Endothelial cell of umbilical vein (primary cell): ENCODE results near the gene GREB1. TPM values are rescaled to one million over a fixed set of nuclear protein-coding genes. Genes with fewer than 3 reads are reported as not detected.

Experiments
- BruUV-seq: library from RNA; stranded (reverse); fragments of 400-500 nt; replicated peaks from 2 replicates; lab custom pipeline; 2021; lab: Mats Ljungman, UMichigan
- CTCF ChIA-PET: fragments of 300-600, 350-600 bp; sonication (Branson Sonifier 250); formaldehyde crosslinking; loops from one replicate; lab custom pipeline; 2021; ENCODE audit warnings: antibody characterized with exemption, inconsistent platforms; lab: Charles Lee
- POLR2A ChIA-PET: fragments of 300-600, 350-600 bp; sonication (Branson Sonifier 250); formaldehyde crosslinking; loops from one replicate; lab custom pipeline; 2021; ENCODE audit warnings: antibody characterized with exemption, inconsistent platforms; lab: Charles Lee
- DNase-seq: peaks from one replicate; pipeline ENCODE4 v3.0.0-alpha.2; 2011; ENCODE audit warnings: low read depth, low spot score
- FAIRE-seq: peaks from 2 replicates; lab custom pipeline; 2011; peaks lifted over from hg19 to GRCh38; lab: Jason Lieb, UNC
- H2AFZ ChIP-seq: 2 replicates; pipeline ENCODE4 v1.6.0; 2012; ENCODE audit warnings: low read depth, low read length, control low read depth, inconsistent platforms
- H3K27ac ChIP-seq: 2 replicates; pipeline ENCODE4 v1.5.1; 2011; ENCODE audit warnings: low read depth, mild to moderate bottlenecking, control low read depth, low read length, moderate library complexity; ENCODE audit not compliant: insufficient read depth
- H3K27me3 ChIP-seq, 2 experiments: 2 replicates each; pipeline versions ENCODE4 v1.6.0 to v1.6.1; 2011; ENCODE audit warnings: low read length in 2 of 2, mixed read lengths in 1 of 2; ENCODE audit not compliant: control insufficient read depth in 2 of 2, insufficient read depth in 2 of 2
- H3K36me3 ChIP-seq, 2 experiments: 2 replicates in 1 of 2; 3 replicates in 1 of 2; pipeline ENCODE4 v1.5.1; 2011; ENCODE audit warnings: low read length in 2 of 2, mild to moderate bottlenecking in 1 of 2, moderate library complexity in 1 of 2; ENCODE audit not compliant: control insufficient read depth in 2 of 2, insufficient read depth in 2 of 2; ENCODE audit errors: extremely low read depth in 1 of 2
- H3K4me1 ChIP-seq: 3 replicates; pipeline ENCODE4 v1.5.1; 2011; ENCODE audit warnings: mild to moderate bottlenecking, low read length; ENCODE audit not compliant: control insufficient read depth, insufficient read depth; ENCODE audit errors: extremely low read depth
- H3K4me2 ChIP-seq: 2 replicates; pipeline ENCODE4 v1.6.1; 2011; ENCODE audit warnings: low read length, control low read depth, mixed read lengths; ENCODE audit not compliant: insufficient read depth
- H3K4me3 ChIP-seq, 3 experiments: fragments of 200-600 bp in 1 of 3; sonication (generic), shearing (Covaris generic) in 1 of 3; replicated peaks in 1 of 3; 2 replicates each; pipeline ENCODE4 v1.5.1; 2011 to 2016; ENCODE audit warnings: control low read depth in 3 of 3, low read length in 3 of 3, mild to moderate bottlenecking in 2 of 3, inconsistent platforms in 1 of 3, low read depth in 1 of 3, moderate library complexity in 1 of 3; ENCODE audit not compliant: insufficient read depth in 1 of 3
- H3K79me2 ChIP-seq: 2 replicates; pipeline ENCODE4 v1.6.0; 2012; ENCODE audit warnings: low read length, inconsistent platforms; ENCODE audit not compliant: control insufficient read depth, insufficient read depth
- H3K9ac ChIP-seq: replicated peaks from 2 replicates; pipeline ENCODE3; 2011; ENCODE audit warnings: low read length, control low read depth; ENCODE audit not compliant: insufficient read depth; ENCODE audit errors: extremely low read depth
- H3K9me1 ChIP-seq: replicated peaks from 3 replicates; pipeline ENCODE4 v1.6.0; 2011; ENCODE audit warnings: mild to moderate bottlenecking, low read length; ENCODE audit not compliant: control insufficient read depth, insufficient read depth; ENCODE audit errors: extremely low read depth
- H3K9me3 ChIP-seq: replicated peaks from 2 replicates; pipeline ENCODE4 v1.5.1; 2012; ENCODE audit warnings: low read length, inconsistent platforms; ENCODE audit not compliant: control insufficient read depth, insufficient read depth
- H4K20me1 ChIP-seq: replicated peaks from 2 replicates; pipeline ENCODE3; 2011; ENCODE audit warnings: mild to moderate bottlenecking, low read length; ENCODE audit not compliant: control insufficient read depth, insufficient read depth; ENCODE audit errors: extremely low read depth
- CTCF ChIP-seq, 2 donors: IDR thresholded peaks; 1 replicate in 1 of 2; 2 replicates in 1 of 2; pipeline ENCODE4 v1.5.1; 2011; ENCODE audit warnings: low read length in 2 of 2, mild to moderate bottlenecking in 2 of 2, moderate library complexity in 2 of 2, control low read depth in 1 of 2, inconsistent platforms in 1 of 2, low read depth in 1 of 2; ENCODE audit not compliant: insufficient read depth in 1 of 2; ENCODE audit errors: extremely low read depth in 1 of 2
- EZH2 ChIP-seq: IDR thresholded peaks from 2 replicates; pipeline ENCODE4 v1.6.1; 2012; ENCODE audit warnings: borderline replicate concordance, low read depth, mild to moderate bottlenecking, moderate library complexity, low read length, inconsistent platforms; ENCODE audit not compliant: severe bottlenecking
- FOS ChIP-seq: IDR thresholded peaks from 2 replicates; pipeline ENCODE4 v1.6.1; 2011; ENCODE audit warnings: mild to moderate bottlenecking, low read length, moderate library complexity, borderline replicate concordance; ENCODE audit not compliant: insufficient read depth
- GATA2 ChIP-seq: IDR thresholded peaks from 2 replicates; pipeline ENCODE4 v1.7.0; 2011; ENCODE audit warnings: low read depth, mild to moderate bottlenecking, moderate library complexity, mixed read lengths, low read length; ENCODE audit not compliant: insufficient read length, insufficient read depth
- JUN ChIP-seq: IDR thresholded peaks from 2 replicates; pipeline ENCODE4 v1.6.1; 2011; ENCODE audit warnings: borderline replicate concordance, low read depth; ENCODE audit not compliant: insufficient read length, insufficient read depth
- MAX ChIP-seq: IDR thresholded peaks from 2 replicates; pipeline ENCODE4 v1.6.1; 2011; ENCODE audit not compliant: insufficient read depth, insufficient read length
- MYC ChIP-seq: IDR thresholded peaks from one replicate; pipeline ENCODE4 v1.6.1; 2011; ENCODE audit warnings: mild to moderate bottlenecking, low read depth, low read length
- POLR2A ChIP-seq: IDR thresholded peaks from 2 replicates; pipeline ENCODE4 v1.6.1; 2012; ENCODE audit warnings: low read depth, mild to moderate bottlenecking, control low read depth, low read length
- POLR2AphosphoS5 ChIP-seq: IDR thresholded peaks from 2 replicates; pipeline ENCODE4 v1.6.1; 2012; ENCODE audit warnings: low read depth, mild to moderate bottlenecking, control low read depth, low read length, moderate library complexity; ENCODE audit not compliant: insufficient read depth
- dilution Hi-C: fragments of 300-500 bp; cut with MboI; formaldehyde crosslinking; loops from one replicate; pipeline ENCODE4 v1.15.0; 2019; ENCODE audit warnings: low sequenced_read_pairs; ENCODE audit not compliant: extremely low pct_ligation_motif_present
- intact Hi-C: fragments of 100-400 bp; cut with micrococcal nuclease; formaldehyde crosslinking; loops from one replicate; pipeline ENCODE4 v1.10.0; 2022
- polyA plus RNA-seq, 4 experiments: library from polyadenylated mRNA; depleted of rRNA in 3 of 4; stranded (reverse) in 3 of 4; unstranded in 1 of 4; fragments of >200 nt; gene quantifications; 2 replicates each; pipeline versions ENCODE4 v1.2.1 to v1.2.3, GENCODE V29; 2011 to 2012; ENCODE audit warnings: missing spikeins in 1 of 4
- total RNA-seq: library from RNA; stranded (reverse); gene quantifications from 2 replicates; pipeline ENCODE4 v1.2.3, GENCODE V29; 2021

The GREB1 gene
- total and polyA plus RNA-seq, 2 donors (not counting 3 experiments of a cell fraction or from before 2014, with no cell fraction given) = 0.17 to 0.58 TPM

- H3K79me2 ChIP-seq = no peaks in the 10 kb centered on the region
- dilution Hi-C loops = no loop called here
- peaks cover 3% of the 10 kb centered on the region for H3K4me1 ChIP-seq
- peaks cover 4 to 9% of the 10 kb centered on the region in 2 experiments for H3K27me3 ChIP-seq
- ChIA-PET CTCF (interaction anchor here (0.7 to 3.1 kb wide), 6 partner anchors 25 to 206 kb away, joined by 3 to 15 read pairs (median 3); no protein-coding TSS in a partner anchor), POLR2A (no interaction called here)
- no TSS peak for BruUV-seq
- no peak overlapping the region for H3K4me3 ChIP-seq
- DNase-seq (no peak), FAIRE-seq (no peak)
- TF ChIP-seq EZH2 = no peak
- no peaks in the 10 kb centered on the region for H3K9me1 ChIP-seq
- intact Hi-C loops = loop anchor here (2.0 to 5.0 kb wide), 2 partner anchors 81 to 95 kb away; no protein-coding TSS in a partner anchor
- no peak overlapping the region for H2AFZ ChIP-seq
- H3K27ac ChIP-seq = no peak overlapping the region
- H3K9ac ChIP-seq = no peak overlapping the region
- no peak overlapping the region for H3K4me2 ChIP-seq
- H4K20me1 ChIP-seq = no peaks in the 10 kb centered on the region
- no peaks in the 10 kb centered on the region for H3K36me3 ChIP-seq
- H3K9me3 ChIP-seq = no peaks in the 10 kb centered on the region
Observed at GRCh38 chr2:11683476-11683875, 149.6 kb downstream of the GREB1 start.

GRCh38 chr2:11683966-11684365, 150.1 kb downstream of the GREB1 start:
- CTCF ChIA-PET = interaction anchor here (0.7 to 3.1 kb wide), 7 partner anchors 9 to 206 kb away, joined by 3 to 15 read pairs (median 3); no protein-coding TSS in a partner anchor

More at GRCh38 chr2:11683966-11684365, 150.1 kb downstream of the GREB1 start:
- dilution Hi-C loops (no loop called here), intact Hi-C loops (loop anchor here (2.0 to 5.0 kb wide), 2 partner anchors 82 to 95 kb away; no protein-coding TSS in a partner anchor)
- Histone ChIP-seq H3K9me1 (no peaks in the 10 kb centered on the region), H3K27ac (no peak overlapping the region), H3K79me2 (no peaks in the 10 kb centered on the region), H3K36me3 (no peaks in the 10 kb centered on the region), H3K4me3 (no peak overlapping the region), H3K9ac (no peak overlapping the region), H3K9me3 (no peaks in the 10 kb centered on the region), H4K20me1 (no peaks in the 10 kb centered on the region), H2AFZ (no peak overlapping the region), H3K4me1 (peaks cover 3% of the 10 kb centered on the region), H3K4me2 (no peak overlapping the region), H3K27me3 (peaks cover 4 to 9% of the 10 kb centered on the region in 2 experiments)
- FAIRE-seq (no peak), DNase-seq (no peak)
- POLR2A ChIA-PET = no interaction called here
- TF ChIP-seq POLR2AphosphoS5 (no peak), EZH2 (no peak), GATA2 (no peak), MAX (no peak), FOS (no peak), CTCF (IDR thresholded peaks at IDR 0.05; ENCODE audit: extremely low read depth in 1 of 2, insufficient read depth in 1 of 2, low read depth in 1 of 2, low read length in 2 of 2) (no peak), POLR2A (no peak), MYC (no peak), JUN (no peak)
- BruUV-seq = no TSS peak
